ENCODE results near the gene IMPDH1.
A peak's percentile ranks its signal among the peaks of the same experiment; 100 is the strongest.

Gene IMPDH1

DNA sequence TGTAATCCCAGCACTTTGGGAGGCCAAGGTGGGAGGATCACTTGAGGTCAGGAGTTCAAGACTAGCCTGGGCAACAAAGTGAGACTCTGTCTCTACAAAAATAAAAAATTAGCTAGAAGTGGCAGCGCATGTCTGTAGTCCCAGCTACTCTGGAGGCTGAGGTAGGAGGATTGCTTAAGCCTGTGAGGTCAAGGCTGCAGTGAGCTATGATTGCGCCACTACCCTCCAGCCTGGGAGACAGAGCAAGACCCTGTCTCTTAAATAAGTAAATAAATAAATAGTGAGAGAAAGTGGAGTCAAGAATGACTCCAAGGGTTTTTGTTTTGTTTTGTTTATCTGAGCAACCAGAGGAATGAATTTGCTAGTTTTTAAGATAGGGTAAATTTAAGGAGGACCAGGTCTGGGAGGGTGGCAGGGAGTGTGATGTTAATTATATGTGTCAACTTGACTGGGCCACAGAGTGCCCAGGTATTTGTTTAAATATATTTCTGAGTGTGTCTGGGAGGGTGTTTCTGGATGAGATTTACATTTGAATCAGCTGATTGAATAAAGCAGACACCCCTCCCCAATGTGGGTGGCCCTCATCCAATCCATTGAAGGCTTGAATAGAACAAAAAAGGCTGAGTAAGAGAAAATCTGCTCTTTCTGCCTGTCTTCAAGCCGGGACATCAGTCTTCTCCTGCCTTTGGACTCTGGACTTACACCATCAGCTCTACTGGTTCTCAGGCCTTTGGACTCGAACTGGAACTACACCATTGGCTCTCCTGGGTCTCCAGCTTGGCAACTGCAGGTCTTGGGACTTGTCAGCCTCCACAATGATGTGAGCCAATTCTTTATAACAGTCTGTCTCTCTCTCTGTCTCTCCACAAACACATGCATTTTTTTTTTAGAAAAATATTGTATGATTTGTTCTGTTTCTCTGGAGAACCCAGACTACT, 23.5 kb downstream of the IMPDH1 start:
- no peak overlapping the region for H3K4me3 ChIP-seq (ENCODE audit: low read length)
- DNase-seq (ENCODE audit: low read depth): no peak
- TF ChIP-seq, protein P1, sequence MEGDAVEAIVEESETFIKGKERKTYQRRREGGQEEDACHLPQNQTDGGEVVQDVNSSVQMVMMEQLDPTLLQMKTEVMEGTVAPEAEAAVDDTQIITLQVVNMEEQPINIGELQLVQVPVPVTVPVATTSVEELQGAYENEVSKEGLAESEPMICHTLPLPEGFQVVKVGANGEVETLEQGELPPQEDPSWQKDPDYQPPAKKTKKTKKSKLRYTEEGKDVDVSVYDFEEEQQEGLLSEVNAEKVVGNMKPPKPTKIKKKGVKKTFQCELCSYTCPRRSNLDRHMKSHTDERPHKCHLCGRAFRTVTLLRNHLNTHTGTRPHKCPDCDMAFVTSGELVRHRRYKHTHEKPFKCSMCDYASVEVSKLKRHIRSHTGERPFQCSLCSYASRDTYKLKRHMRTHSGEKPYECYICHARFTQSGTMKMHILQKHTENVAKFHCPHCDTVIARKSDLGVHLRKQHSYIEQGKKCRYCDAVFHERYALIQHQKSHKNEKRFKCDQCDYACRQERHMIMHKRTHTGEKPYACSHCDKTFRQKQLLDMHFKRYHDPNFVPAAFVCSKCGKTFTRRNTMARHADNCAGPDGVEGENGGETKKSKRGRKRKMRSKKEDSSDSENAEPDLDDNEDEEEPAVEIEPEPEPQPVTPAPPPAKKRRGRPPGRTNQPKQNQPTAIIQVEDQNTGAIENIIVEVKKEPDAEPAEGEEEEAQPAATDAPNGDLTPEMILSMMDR (conservative IDR thresholded peaks at IDR 0.05; ENCODE audit: low read depth, low read length): no peak

DNA sequence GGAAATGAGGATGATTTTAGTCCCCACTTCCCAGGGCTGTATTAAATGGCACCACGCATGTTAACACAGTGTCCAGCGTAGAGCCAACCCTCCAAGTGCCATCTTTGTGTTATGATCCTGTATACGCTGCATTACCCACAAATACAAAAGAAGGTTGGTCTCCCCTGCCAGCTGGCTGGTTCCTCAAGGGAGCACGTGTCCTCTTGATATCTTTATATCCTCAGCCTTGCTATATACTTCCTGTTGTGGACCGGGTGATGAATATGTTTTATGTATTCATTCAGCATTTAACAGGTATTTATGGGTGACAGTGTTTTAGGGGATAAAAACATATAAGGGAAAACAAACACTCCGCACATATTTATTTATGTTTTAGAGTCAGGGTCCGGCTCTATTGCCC, 25.1 kb downstream of the IMPDH1 start:
- H3K4me3 ChIP-seq (ENCODE audit: low read length): no peak overlapping the region
- no peak for DNase-seq (ENCODE audit: low read depth)
- TF ChIP-seq, protein P1 (conservative IDR thresholded peaks at IDR 0.05; ENCODE audit: low read depth, low read length): no peak

DNA sequence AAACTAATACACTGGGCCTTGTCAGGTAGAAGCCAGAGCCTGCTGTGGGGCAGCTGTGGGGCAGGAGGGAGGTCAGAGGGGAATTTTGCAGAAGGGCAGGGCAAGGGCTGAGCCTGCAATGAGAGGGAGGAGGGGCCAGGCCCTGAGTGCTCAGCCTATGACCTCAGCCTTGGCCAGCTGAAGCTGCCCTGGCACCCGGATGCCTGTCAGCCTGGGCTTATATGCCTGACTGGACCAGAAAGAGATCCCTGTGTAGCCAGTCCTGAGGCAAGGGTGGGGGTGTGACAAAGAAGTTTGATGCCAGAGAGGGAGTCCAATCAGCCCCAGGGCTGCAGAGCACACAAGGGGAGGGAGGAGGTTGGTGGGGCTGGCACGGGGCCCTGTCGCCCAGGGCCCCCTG, 26.0 kb downstream of the IMPDH1 start:
- no peak for DNase-seq (ENCODE audit: low read depth)
- H3K4me3 ChIP-seq (ENCODE audit: low read length): no peak overlapping the region
- TF ChIP-seq, protein P1 (conservative IDR thresholded peaks at IDR 0.05; ENCODE audit: low read depth, low read length): no peak

DNA sequence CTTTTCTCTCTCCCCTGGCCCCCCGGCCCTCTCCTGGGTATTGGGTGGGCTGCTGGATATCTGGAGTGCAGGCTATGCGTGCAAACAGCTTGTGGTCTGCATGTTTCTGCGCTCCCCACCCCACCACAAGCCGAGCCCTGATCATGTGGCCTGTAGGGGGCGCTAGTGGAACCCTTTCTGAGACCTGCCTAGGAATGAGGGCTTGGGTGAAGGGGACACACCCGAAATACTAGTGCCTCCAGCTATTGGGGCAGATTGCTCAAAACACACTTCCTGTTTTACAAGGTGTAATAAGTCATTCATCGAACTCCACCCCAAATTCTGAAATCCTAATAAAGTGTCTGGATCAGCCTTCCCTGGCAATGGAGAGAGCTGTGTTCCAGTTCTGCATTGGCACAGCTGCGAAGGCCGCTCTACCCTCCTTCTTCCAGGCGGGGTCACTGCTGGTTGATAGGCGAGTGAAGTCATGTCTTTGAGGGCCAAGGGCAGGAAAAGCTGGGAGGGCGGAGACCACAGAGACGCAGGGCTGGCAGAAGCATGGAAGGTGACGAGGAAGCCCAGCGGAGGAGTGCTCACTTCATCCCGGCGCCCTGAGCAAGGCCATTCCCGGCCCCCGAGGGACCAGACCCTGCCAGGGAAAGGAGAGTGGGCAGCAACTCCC, 28.5 kb downstream of the IMPDH1 start:
- no peak for DNase-seq (ENCODE audit: low read depth)
- H3K4me3 ChIP-seq (ENCODE audit: low read length): no peak overlapping the region
- TF ChIP-seq, protein P1 (conservative IDR thresholded peaks at IDR 0.05; ENCODE audit: low read depth, low read length): peak; percentile 69

DNA sequence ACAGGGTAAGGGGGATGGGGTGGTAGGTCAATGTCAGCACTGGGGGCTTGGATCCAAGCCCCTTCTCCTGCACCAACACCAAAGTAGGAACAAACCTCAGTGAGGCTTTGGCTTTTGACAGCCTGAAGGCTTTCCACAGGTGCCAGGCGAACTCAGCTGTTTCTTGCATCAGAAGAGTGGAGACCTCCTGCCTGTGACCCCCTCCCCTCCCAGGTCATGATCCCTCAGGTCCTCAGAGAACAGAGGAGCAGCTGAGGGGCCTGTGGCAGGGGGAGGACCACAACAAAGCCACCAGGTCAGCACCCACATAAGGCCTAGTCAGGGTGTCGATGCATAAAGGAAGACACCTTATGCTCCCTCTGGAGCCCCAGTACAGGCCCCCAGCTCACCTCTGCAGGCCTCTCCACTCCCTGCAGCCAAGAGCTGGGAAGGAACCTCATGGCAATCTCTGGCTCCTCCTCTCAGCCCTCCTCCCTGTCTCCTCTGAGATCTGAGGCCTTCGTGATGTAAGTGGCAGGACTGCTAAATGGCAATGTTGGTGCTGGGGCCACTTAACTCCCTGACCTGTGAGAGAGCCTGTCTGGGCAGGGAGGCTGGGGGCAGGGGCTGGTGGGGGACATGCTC, 29.2 kb downstream of the IMPDH1 start:
- TF ChIP-seq, protein P1 (conservative IDR thresholded peaks at IDR 0.05; ENCODE audit: low read depth, low read length): no peak
- DNase-seq (ENCODE audit: low read depth): no peak
- no peak overlapping the region for H3K4me3 ChIP-seq (ENCODE audit: low read length)

DNA sequence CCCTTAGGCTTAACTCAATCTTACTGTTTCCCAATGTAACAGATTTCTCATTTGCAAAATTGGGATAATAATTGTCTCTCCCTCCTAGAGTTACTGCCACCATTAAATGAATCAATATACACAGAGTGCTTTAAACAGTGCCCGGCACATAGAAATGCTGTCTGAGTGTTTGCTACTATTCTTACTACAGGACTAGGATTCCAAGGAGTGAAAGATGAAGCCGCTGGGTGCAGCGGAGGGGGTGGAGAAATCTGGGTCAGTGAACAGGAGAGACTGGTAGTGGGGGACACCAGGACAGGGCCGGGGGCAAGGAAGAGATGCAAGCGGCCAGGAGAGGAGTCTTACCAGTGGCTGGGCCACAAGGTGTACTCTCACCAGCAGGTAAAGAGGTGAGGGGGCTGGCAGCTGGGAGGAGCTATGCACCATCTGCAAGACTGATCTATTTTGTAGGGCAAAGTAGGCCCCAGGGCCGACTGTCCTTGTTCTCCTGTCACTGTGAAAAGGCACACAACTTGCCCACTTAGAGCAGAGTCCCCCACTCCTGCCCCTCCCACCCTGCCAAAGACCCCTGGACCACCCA, 29.8 kb downstream of the IMPDH1 start:
- H3K4me3 ChIP-seq (ENCODE audit: low read length): no peak overlapping the region
- TF ChIP-seq, protein P1 (conservative IDR thresholded peaks at IDR 0.05; ENCODE audit: low read depth, low read length): no peak
- DNase-seq (ENCODE audit: low read depth): no peak
